Ascending aorta (tissue), 2 donors: Measurements from ENCODE around the gene PLXNA4. TPM values are rescaled to one million over a fixed set of nuclear protein-coding genes. Genes with fewer than 3 reads are reported as not detected.
"Not testable (repeated sequence)": the region's sequence is repeated elsewhere in the genome, so short reads cannot be mapped to it uniquely, and the experiment has no call there.

Experiments used
- DNase-seq, 2 donors: peaks; one replicate each; pipeline ENCODE4 v3.0.0-alpha.2; 2019; ENCODE audit warnings: low spot score in 2 of 2
- H3K27ac ChIP-seq, 2 donors: fragments of 200-600 bp; sonication (generic); one replicate each; pipeline ENCODE4 v1.5.1; 2016 to 2017; ENCODE audit warnings: mild to moderate bottlenecking in 1 of 2
- H3K27me3 ChIP-seq: fragments of 200-600 bp; sonication (generic); one replicate; pipeline ENCODE4 v1.5.1; 2017
- H3K36me3 ChIP-seq, 2 donors: fragments of 200-600 bp; sonication (generic); one replicate each; pipeline ENCODE4 v1.5.1; 2016
- H3K4me1 ChIP-seq, 2 donors: fragments of 200-600 bp; sonication (generic); one replicate each; pipeline ENCODE4 v1.5.1; 2016 to 2017; ENCODE audit warnings: mild to moderate bottlenecking in 1 of 2
- H3K4me3 ChIP-seq, 2 donors: fragments of 200-600 bp; sonication (generic); one replicate each; pipeline ENCODE4 v1.5.1; 2016 to 2017; ENCODE audit warnings: mild to moderate bottlenecking in 1 of 2
- H3K9me3 ChIP-seq, 2 donors: fragments of 200-600 bp; sonication (generic); one replicate each; pipeline ENCODE4 v1.5.1; 2016
- CTCF ChIP-seq, 3 experiments: fragments of 200-600 bp in 2 of 3; fragments of 450-650 bp in 1 of 3; sonication (generic) in 2 of 3; IDR thresholded peaks; one replicate each; pipeline ENCODE4 v1.5.1; 2016 to 2019; ENCODE audit warnings: antibody characterized with exemption in 3 of 3, mild to moderate bottlenecking in 1 of 3, moderate library complexity in 1 of 3
- intact Hi-C: fragments of 100-400 bp; cut with DNase I; formaldehyde crosslinking; loops from one replicate; pipeline ENCODE4 v1.15.1; 2023
- total RNA-seq: library from RNA; depleted of rRNA; stranded (reverse); fragments of >200 nt; gene quantifications from one replicate; pipeline ENCODE4 v1.1.0, GENCODE V29; 2016

Gene PLXNA4
- total RNA-seq, 1 donor from 2014 or later: 27.1 TPM

- H3K4me3 ChIP-seq: no peak overlapping the region
- H3K4me1 ChIP-seq: no peaks in the 10 kb centered on the region
- no peak overlapping the region for H3K27ac ChIP-seq
- no peaks in the 10 kb centered on the region for H3K9me3 ChIP-seq
- no peaks in the 10 kb centered on the region for H3K27me3 ChIP-seq
- no peak for TF ChIP-seq CTCF (IDR thresholded peaks at IDR 0.05)
- no peak for DNase-seq
- intact Hi-C loops: no loop called here
- H3K36me3 ChIP-seq: no peaks in the 10 kb centered on the region
These were observed 20.3 kb upstream of the PLXNA4 start for GRCh38 chr7:132596588-132596987.

- H3K4me3 ChIP-seq, H3K27ac ChIP-seq, H3K27me3 ChIP-seq, H3K4me1 ChIP-seq, intact Hi-C loops, H3K36me3 ChIP-seq, DNase-seq, H3K9me3 ChIP-seq: not testable (repeated sequence)
These were observed 18.5 kb upstream of the PLXNA4 start for GRCh38 chr7:132594741-132595140.

GRCh38 chr7:132592936-132593335, 16.7 kb upstream of the PLXNA4 start:
- intact Hi-C loops: no loop called here
- no peak overlapping the region for H3K4me3 ChIP-seq
- DNase-seq: no peak
- H3K4me1 ChIP-seq: no peaks in the 10 kb centered on the region
- H3K9me3 ChIP-seq: no peaks in the 10 kb centered on the region
- no peaks in the 10 kb centered on the region for H3K27me3 ChIP-seq
- TF ChIP-seq CTCF (IDR thresholded peaks at IDR 0.05): no peak
- no peaks in the 10 kb centered on the region for H3K36me3 ChIP-seq
- H3K27ac ChIP-seq: no peak overlapping the region

GRCh38 chr7:132592231-132592920, 16.1 kb upstream of the PLXNA4 start:
- Histone ChIP-seq H3K4me1 (no peaks in the 10 kb centered on the region), H3K4me3 (no peak overlapping the region), H3K27ac (no peak overlapping the region), H3K9me3 (no peaks in the 10 kb centered on the region), H3K36me3 (no peaks in the 10 kb centered on the region), H3K27me3 (no peaks in the 10 kb centered on the region)
- DNase-seq: no peak
- intact Hi-C loops: no loop called here
- no peak for TF ChIP-seq CTCF (IDR thresholded peaks at IDR 0.05)

- no peaks in the 10 kb centered on the region for H3K36me3 ChIP-seq
- H3K27ac ChIP-seq: no peak overlapping the region
- intact Hi-C loops: no loop called here
- no peak for TF ChIP-seq CTCF (IDR thresholded peaks at IDR 0.05)
- no peaks in the 10 kb centered on the region for H3K9me3 ChIP-seq
- H3K4me1 ChIP-seq: no peaks in the 10 kb centered on the region
- no peaks in the 10 kb centered on the region for H3K27me3 ChIP-seq
- no peak overlapping the region for H3K4me3 ChIP-seq
- no peak for DNase-seq
These were observed 13.9 kb upstream of the PLXNA4 start for GRCh38 chr7:132590162-132590561.

- intact Hi-C loops: no loop called here
- Histone ChIP-seq H3K4me3 (no peak overlapping the region), H3K36me3 (no peaks in the 10 kb centered on the region), H3K4me1 (no peaks in the 10 kb centered on the region), H3K27me3 (no peaks in the 10 kb centered on the region), H3K27ac (no peak overlapping the region), H3K9me3 (no peaks in the 10 kb centered on the region)
- DNase-seq: no peak
- TF ChIP-seq CTCF (IDR thresholded peaks at IDR 0.05): no peak
These were observed 12.3 kb upstream of the PLXNA4 start for GRCh38 chr7:132588596-132588995.
